ENCODE results near the gene SPTLC3.

The SPTLC3 gene

GRCh38 chr20:13147971-13148370, 139.2 kb downstream of the SPTLC3 start:
- no peaks in the 10 kb centered on the region for H3K9me3 ChIP-seq (ENCODE audit: control insufficient read depth, insufficient read depth, low read length)
- no peaks in the 10 kb centered on the region for H3K36me3 ChIP-seq (ENCODE audit: control insufficient read depth, low read length)
- H3K9me2 ChIP-seq (replicated peaks; ENCODE audit: control insufficient read depth, low read length): no peaks in the 10 kb centered on the region
- no peak overlapping the region for H3K27ac ChIP-seq (ENCODE audit: low read depth, low read length)
- H3F3A ChIP-seq (ENCODE audit: control insufficient read depth, insufficient read depth): no peaks in the 10 kb centered on the region
- TF ChIP-seq CTCF (IDR thresholded peaks at IDR 0.05; ENCODE audit: low read depth, low read length, poor library complexity, severe bottlenecking) (no peak), EZH2phosphoT487 (IDR thresholded peaks at IDR 0.05; ENCODE audit: borderline replicate concordance, low read length) (no peak)
- no peak overlapping the region for H3K4me2 ChIP-seq (ENCODE audit: low read length)
- no peaks in the 10 kb centered on the region for H3K4me1 ChIP-seq (ENCODE audit: control insufficient read depth, low read length)
- no peaks in the 10 kb centered on the region for H3K79me2 ChIP-seq (ENCODE audit: control insufficient read depth, low read length)
- H3K4me3 ChIP-seq (ENCODE audit: low read length): no peak overlapping the region
- H4K20me1 ChIP-seq (ENCODE audit: control insufficient read depth, insufficient read depth, low read depth, low read length): no peaks in the 10 kb centered on the region
- H3K27me3 ChIP-seq (ENCODE audit: control insufficient read depth, low read length): no peaks in the 10 kb centered on the region

DNA sequence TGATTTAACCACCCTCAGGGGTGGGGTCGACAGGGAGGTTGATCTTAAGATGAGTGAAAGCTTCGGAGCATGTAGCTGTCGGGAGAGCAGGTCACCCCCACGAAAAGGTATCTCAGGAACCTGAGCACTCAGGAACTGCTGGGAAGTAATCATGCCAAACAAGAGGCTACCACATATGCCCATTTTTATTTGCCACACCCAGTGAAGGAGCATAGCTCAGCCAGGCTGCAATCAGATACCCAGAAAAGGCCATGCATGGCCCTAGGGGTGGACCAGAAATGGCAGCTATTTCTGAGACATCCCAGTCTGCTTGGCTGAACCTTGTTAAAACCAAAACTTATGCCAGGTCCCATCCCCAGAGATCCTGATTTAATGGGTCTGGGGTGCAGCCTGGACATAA, 139.6 kb downstream of the SPTLC3 start:
- H3K9me3 ChIP-seq (ENCODE audit: control insufficient read depth, insufficient read depth, low read length): no peaks in the 10 kb centered on the region
- no peaks in the 10 kb centered on the region for H4K20me1 ChIP-seq (ENCODE audit: control insufficient read depth, insufficient read depth, low read depth, low read length)
- H3K4me2 ChIP-seq (ENCODE audit: low read length): no peak overlapping the region
- H3K27me3 ChIP-seq (ENCODE audit: control insufficient read depth, low read length): no peaks in the 10 kb centered on the region
- H3K79me2 ChIP-seq (ENCODE audit: control insufficient read depth, low read length): no peaks in the 10 kb centered on the region
- no peaks in the 10 kb centered on the region for H3K4me1 ChIP-seq (ENCODE audit: control insufficient read depth, low read length)
- no peak overlapping the region for H3K4me3 ChIP-seq (ENCODE audit: low read length)
- H3K36me3 ChIP-seq (ENCODE audit: control insufficient read depth, low read length): no peaks in the 10 kb centered on the region
- TF ChIP-seq CTCF (IDR thresholded peaks at IDR 0.05; ENCODE audit: low read depth, low read length, poor library complexity, severe bottlenecking) (no peak), EZH2phosphoT487 (IDR thresholded peaks at IDR 0.05; ENCODE audit: borderline replicate concordance, low read length) (no peak)
- H3F3A ChIP-seq (ENCODE audit: control insufficient read depth, insufficient read depth): no peaks in the 10 kb centered on the region
- H3K9me2 ChIP-seq (replicated peaks; ENCODE audit: control insufficient read depth, low read length): no peaks in the 10 kb centered on the region
- H3K27ac ChIP-seq (ENCODE audit: low read depth, low read length): no peak overlapping the region

- H3K9me2 ChIP-seq (replicated peaks; ENCODE audit: control insufficient read depth, low read length): no peaks in the 10 kb centered on the region
- H3K79me2 ChIP-seq (ENCODE audit: control insufficient read depth, low read length): no peaks in the 10 kb centered on the region
- no peaks in the 10 kb centered on the region for H3K4me1 ChIP-seq (ENCODE audit: control insufficient read depth, low read length)
- H3K4me2 ChIP-seq (ENCODE audit: low read length): no peak overlapping the region
- H3K9me3 ChIP-seq (ENCODE audit: control insufficient read depth, insufficient read depth, low read length): no peaks in the 10 kb centered on the region
- H3K36me3 ChIP-seq (ENCODE audit: control insufficient read depth, low read length): no peaks in the 10 kb centered on the region
- H3K27ac ChIP-seq (ENCODE audit: low read depth, low read length): no peak overlapping the region
- H3K4me3 ChIP-seq (ENCODE audit: low read length): no peak overlapping the region
- TF ChIP-seq EZH2phosphoT487 (IDR thresholded peaks at IDR 0.05; ENCODE audit: borderline replicate concordance, low read length) (no peak), CTCF (IDR thresholded peaks at IDR 0.05; ENCODE audit: low read depth, low read length, poor library complexity, severe bottlenecking) (no peak)
- no peaks in the 10 kb centered on the region for H3K27me3 ChIP-seq (ENCODE audit: control insufficient read depth, low read length)
- no peaks in the 10 kb centered on the region for H3F3A ChIP-seq (ENCODE audit: control insufficient read depth, insufficient read depth)
- H4K20me1 ChIP-seq (ENCODE audit: control insufficient read depth, insufficient read depth, low read depth, low read length): no peaks in the 10 kb centered on the region
These were observed 140.2 kb downstream of the SPTLC3 start for GRCh38 chr20:13148961-13149360.
